IMR-90 (cell line): Measurements from ENCODE around the gene TRDMT1. TPM values are rescaled to one million over a fixed set of nuclear protein-coding genes. Genes with fewer than 3 reads are reported as not detected.

Experiments
- ATAC-seq: fragments of 200-7000 bp; cut with Tn5 transposase; 2 replicates; pipeline ENCODE4 v1.9.1; 2020; ENCODE audit warnings: low read depth, mild to moderate bottlenecking, moderate library complexity
- BruUV-seq: library from RNA; stranded (reverse); fragments of 400-500 nt; replicated peaks from 2 replicates; lab custom pipeline; 2021; lab: Mats Ljungman, UMichigan
- CTCF ChIA-PET: fragments of 300-600 bp; formaldehyde crosslinking; extraction: SDS; loops from one replicate; lab custom pipeline; 2021; ENCODE audit warnings: antibody characterized with exemption; lab: Yijun Ruan, JAX
- POLR2A ChIA-PET: fragments of 300-600 bp; sonication (Branson Sonifier 250); formaldehyde crosslinking; loops from one replicate; lab custom pipeline; 2022; ENCODE audit warnings: antibody characterized with exemption; ENCODE audit not compliant: unreplicated experiment; lab: Charles Lee
- DNase-seq: peaks from one replicate; pipeline ENCODE4 v3.0.0; 2013
- H2AFZ ChIP-seq: replicated peaks from 2 replicates; pipeline ENCODE3; 2013; ENCODE audit warnings: low read length, mild to moderate bottlenecking; ENCODE audit not compliant: poor library complexity
- H2AK5ac ChIP-seq: 2 replicates; pipeline ENCODE4 v1.6.1; 2013; ENCODE audit warnings: low read depth, low read length, inconsistent platforms
- H2AK9ac ChIP-seq: replicated peaks from 2 replicates; pipeline ENCODE3; 2013; ENCODE audit warnings: mild to moderate bottlenecking, low read depth, low read length, moderate library complexity; ENCODE audit not compliant: poor library complexity
- H2BK120ac ChIP-seq: 2 replicates; pipeline ENCODE4 v1.6.1; 2013; ENCODE audit warnings: low read depth, low read length, inconsistent platforms
- H2BK15ac ChIP-seq: 3 replicates; pipeline ENCODE4 v1.6.1; 2013; ENCODE audit warnings: low read depth, low read length, inconsistent platforms
- H2BK20ac ChIP-seq: 2 replicates; pipeline ENCODE4 v1.6.1; 2013; ENCODE audit warnings: low read depth, mild to moderate bottlenecking, inconsistent platforms, low read length, moderate library complexity
- H2BK5ac ChIP-seq: 2 replicates; pipeline ENCODE4 v1.6.1; 2013; ENCODE audit warnings: mild to moderate bottlenecking, low read depth, low read length, inconsistent platforms; ENCODE audit not compliant: poor library complexity, severe bottlenecking
- H3K14ac ChIP-seq: replicated peaks from 2 replicates; pipeline ENCODE4 v1.6.1; 2013; ENCODE audit warnings: low read depth, low read length, inconsistent platforms
- H3K18ac ChIP-seq: 2 replicates; pipeline ENCODE4 v1.6.1; 2013; ENCODE audit warnings: low read depth, low read length, control low read depth
- H3K23ac ChIP-seq: 2 replicates; pipeline ENCODE4 v1.6.1; 2013; ENCODE audit warnings: low read depth, low read length, inconsistent platforms
- H3K27ac ChIP-seq: 2 replicates; pipeline ENCODE4 v1.5.1; 2013; ENCODE audit warnings: mild to moderate bottlenecking, control low read depth, low read length; ENCODE audit not compliant: insufficient read depth
- H3K27me3 ChIP-seq: 2 replicates; pipeline ENCODE4 v1.6.1; 2013; ENCODE audit warnings: low read length; ENCODE audit not compliant: control insufficient read depth, insufficient read depth
- H3K36me3 ChIP-seq: 2 replicates; pipeline ENCODE4 v1.6.1; 2013; ENCODE audit warnings: low read length, mixed read lengths; ENCODE audit not compliant: control insufficient read depth, insufficient read depth
- H3K4ac ChIP-seq: 2 replicates; pipeline ENCODE4 v1.6.1; 2013; ENCODE audit warnings: low read depth, low read length, inconsistent platforms
- H3K4me1 ChIP-seq: 2 replicates; pipeline ENCODE4 v1.6.1; 2013; ENCODE audit warnings: low read length, mixed read lengths; ENCODE audit not compliant: control insufficient read depth, insufficient read depth
- H3K4me2 ChIP-seq: 2 replicates; pipeline ENCODE4 v1.6.1; 2013; ENCODE audit warnings: low read depth, mild to moderate bottlenecking, control low read depth, low read length, moderate library complexity
- H3K4me3 ChIP-seq: 2 replicates; pipeline ENCODE4 v1.5.1; 2013; ENCODE audit warnings: low read depth, mild to moderate bottlenecking, control low read depth, low read length, moderate library complexity; ENCODE audit not compliant: insufficient read depth
- H3K56ac ChIP-seq: 2 replicates; pipeline ENCODE4 v1.6.1; 2013; ENCODE audit warnings: low read length, inconsistent platforms; ENCODE audit not compliant: insufficient read depth; ENCODE audit errors: extremely low read depth
- H3K79me1 ChIP-seq, 2 experiments: 2 replicates each; pipeline ENCODE4 v1.6.1; 2013; ENCODE audit warnings: low read length in 2 of 2, inconsistent platforms in 1 of 2, low read depth in 1 of 2
- H3K9ac ChIP-seq: 2 replicates; pipeline ENCODE4 v1.6.1; 2013; ENCODE audit warnings: low read depth, low read length, control low read depth
- H3K9me1 ChIP-seq: 2 replicates; pipeline ENCODE4 v1.6.1; 2013; ENCODE audit warnings: low read length, inconsistent platforms; ENCODE audit not compliant: insufficient read depth
- H3K9me3 ChIP-seq: 2 replicates; pipeline ENCODE4 v1.6.1; 2013; ENCODE audit warnings: low read length; ENCODE audit not compliant: control insufficient read depth, insufficient read depth
- H4K20me1 ChIP-seq: 2 replicates; pipeline ENCODE4 v1.6.1; 2013; ENCODE audit warnings: low read length, inconsistent platforms; ENCODE audit not compliant: insufficient read depth
- H4K5ac ChIP-seq: 2 replicates; pipeline ENCODE4 v1.6.1; 2013; ENCODE audit warnings: mild to moderate bottlenecking, low read depth, low read length, control low read depth
- H4K8ac ChIP-seq, 2 experiments: 2 replicates each; pipeline ENCODE4 v1.6.1; 2013; ENCODE audit warnings: low read depth in 2 of 2, low read length in 2 of 2, control low read depth in 1 of 2, inconsistent platforms in 1 of 2
- H4K91ac ChIP-seq: 2 replicates; pipeline ENCODE4 v1.6.1; 2013; ENCODE audit warnings: low read depth, low read length, inconsistent platforms; ENCODE audit not compliant: insufficient read depth
- CHD1 ChIP-seq: IDR thresholded peaks from 2 replicates; pipeline ENCODE4 v1.6.1; 2012; ENCODE audit warnings: low read depth, low read length, improper control_type of control experiment
- RFX5 ChIP-seq: IDR thresholded peaks from 2 replicates; pipeline ENCODE4 v1.8.0; 2012; ENCODE audit warnings: low read depth, mild to moderate bottlenecking, low read length, moderate library complexity
- SMC3 ChIP-seq: fragments of 150-350 bp; IDR thresholded peaks from 2 replicates; pipeline ENCODE4 v1.6.1; 2016; ENCODE audit warnings: low read depth, mild to moderate bottlenecking, antibody characterized with exemption, low read length, moderate library complexity
- dilution Hi-C: fragments of 300-500 bp; cut with HindIII; formaldehyde crosslinking; loops from one replicate; pipeline ENCODE4 v1.14.3; 2018; ENCODE audit warnings: low sequenced_read_pairs; ENCODE audit not compliant: unreplicated experiment
- in situ Hi-C: fragments of 300-500 bp; cut with MboI; formaldehyde crosslinking; loops from 3 replicates; pipeline ENCODE4 v1.14.3; 2019; ENCODE audit warnings: low sequenced_read_pairs, inconsistent platforms, mixed read lengths
- intact Hi-C: fragments of 100-400 bp; cut with micrococcal nuclease; formaldehyde crosslinking; loops from 2 replicates; pipeline ENCODE4 v1.10.0; 2022
- polyA plus RNA-seq, 3 experiments: library from polyadenylated mRNA; depleted of rRNA; stranded (reverse); fragments of >200 nt; gene quantifications; 2 replicates each; pipeline ENCODE4 v1.2.3, GENCODE V29; 2012; ENCODE audit warnings: low replicate concordance in 1 of 3
- total RNA-seq: library from RNA; depleted of rRNA; stranded (reverse); fragments of >200 nt; gene quantifications from 2 replicates; pipeline ENCODE4 v1.2.3, GENCODE V29; 2012

TRDMT1 gene
- total and polyA plus RNA-seq, 2 of the 4 experiments (the other 2 are of a cell fraction), result 2.1 to 4.7 TPM

- no peak for ATAC-seq
- Histone ChIP-seq H3K18ac (no peak overlapping the region), H2AFZ (no peak overlapping the region), H2BK5ac (no peak overlapping the region), H3K9me1 (peaks cover 4% of the 10 kb centered on the region), H2AK9ac (no peak overlapping the region), H2BK15ac (no peak overlapping the region), H4K8ac (no peak overlapping the region; a peak in 1 of 4 replicates), H3K14ac (no peak overlapping the region), H3K4me2 (no peak overlapping the region), H3K23ac (no peak overlapping the region), H2BK120ac (no peak overlapping the region), H3K56ac (no peak overlapping the region), H3K9me3 (no peaks in the 10 kb centered on the region), H4K20me1 (no peaks in the 10 kb centered on the region), H3K36me3 (no peaks in the 10 kb centered on the region; the same call in 1 of the 2 replicates), H3K4ac (no peak overlapping the region), H2BK20ac (no peak overlapping the region; the same call in 1 of the 2 replicates), H4K91ac (no peak overlapping the region), H3K79me1 (peaks cover 0 to 7% of the 10 kb centered on the region in 2 experiments; a peak in 1 of 4 replicates), H3K27ac (no peak overlapping the region), H3K4me3 (no peak overlapping the region), H3K4me1 (peaks cover 9% of the 10 kb centered on the region), H3K27me3 (no peaks in the 10 kb centered on the region), H4K5ac (no peak overlapping the region), H2AK5ac (no peak overlapping the region), H3K9ac (no peak overlapping the region)
- ChIA-PET CTCF (no interaction called here), POLR2A (no interaction called here)
- dilution Hi-C loops, result no loop called here
- intact Hi-C loops, result no loop called here
- no peak for TF ChIP-seq RFX5
- no peak for TF ChIP-seq SMC3
- no peak for TF ChIP-seq CHD1
- no peak for DNase-seq
- BruUV-seq, result no TSS peak
- in situ Hi-C loops, result no loop called here
Observed at GRCh38 chr10:17176091-17176490, 25.4 kb downstream of the TRDMT1 start.
